HG03039 (cell line): ENCODE data around the gene FOXD4L1.
"Not testable (repeated sequence)": the region's sequence is repeated elsewhere in the genome, so short reads cannot be mapped to it uniquely, and the experiment has no call there.

Source experiments
- ATAC-seq: cut with Tn5 transposase; IDR thresholded peaks from one replicate; pipeline ENCODE4 v1.9.1; 2021; ENCODE audit warnings: mild to moderate bottlenecking, moderate library complexity; ENCODE audit not compliant: unreplicated experiment

FOXD4L1 gene

DNA sequence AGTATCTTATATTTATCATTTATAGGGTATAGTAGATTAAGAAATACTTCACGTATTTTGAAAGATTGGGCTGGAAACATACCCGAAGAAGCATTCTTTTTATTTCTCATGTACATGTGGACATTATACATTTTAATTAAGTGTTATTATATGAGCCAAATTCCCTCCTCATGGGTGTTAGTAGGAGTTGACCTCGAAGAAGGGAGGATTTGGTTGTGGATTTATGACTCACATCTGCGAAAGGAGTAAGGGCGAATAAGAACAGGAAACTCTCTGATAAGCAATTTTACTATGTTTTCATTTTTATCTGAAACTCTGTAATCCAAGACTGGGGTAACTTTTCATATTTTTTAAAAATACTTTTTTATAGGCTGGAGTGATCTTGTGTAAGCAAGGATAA is 23.0 kb downstream of the FOXD4L1 start:
- not testable (repeated sequence) for ATAC-seq

- not testable (repeated sequence) for ATAC-seq
Observed at GRCh38 chr2:113524986-113525385, 26.5 kb downstream of the FOXD4L1 start.

GRCh38 chr2:113527350-113528045 is 29.0 kb downstream of the FOXD4L1 start:
- peak; percentile 80 for ATAC-seq

DNA sequence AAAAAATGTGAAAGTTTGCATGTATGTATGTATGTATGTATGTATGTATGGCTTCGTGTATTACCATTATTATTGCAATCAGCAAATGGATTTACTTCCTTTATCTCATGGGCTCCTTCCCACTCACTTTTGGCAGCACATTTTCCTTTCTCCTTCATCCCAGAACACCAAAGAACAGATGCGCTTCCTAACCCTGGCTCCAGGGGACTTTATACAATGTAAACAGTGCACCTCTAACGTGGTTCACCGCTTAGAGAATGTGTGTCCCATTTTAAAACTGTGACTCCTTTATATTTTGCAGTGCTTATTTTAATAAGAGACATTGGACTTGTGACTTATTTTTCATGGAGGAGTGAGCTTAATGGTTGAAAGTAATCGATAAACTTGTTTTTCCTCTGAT is 29.7 kb downstream of the FOXD4L1 start:
- ATAC-seq: not testable (repeated sequence)

GRCh38 chr2:113528904-113529303 is 30.4 kb downstream of the FOXD4L1 start:
- ATAC-seq: not testable (repeated sequence)

- ATAC-seq: not testable (repeated sequence)
Observed at GRCh38 chr2:113532991-113533390, 34.5 kb downstream of the FOXD4L1 start.

GRCh38 chr2:113536573-113536972 is 38.1 kb downstream of the FOXD4L1 start:
- ATAC-seq: not testable (repeated sequence)

- ATAC-seq: not testable (repeated sequence)
Observed at GRCh38 chr2:113540834-113541203, 42.4 kb downstream of the FOXD4L1 start.

- not testable (repeated sequence) for ATAC-seq
Observed at GRCh38 chr2:113541204-113541975, 42.9 kb downstream of the FOXD4L1 start.

- not testable (repeated sequence) for ATAC-seq
Observed at GRCh38 chr2:113541976-113542485, 43.6 kb downstream of the FOXD4L1 start.

DNA sequence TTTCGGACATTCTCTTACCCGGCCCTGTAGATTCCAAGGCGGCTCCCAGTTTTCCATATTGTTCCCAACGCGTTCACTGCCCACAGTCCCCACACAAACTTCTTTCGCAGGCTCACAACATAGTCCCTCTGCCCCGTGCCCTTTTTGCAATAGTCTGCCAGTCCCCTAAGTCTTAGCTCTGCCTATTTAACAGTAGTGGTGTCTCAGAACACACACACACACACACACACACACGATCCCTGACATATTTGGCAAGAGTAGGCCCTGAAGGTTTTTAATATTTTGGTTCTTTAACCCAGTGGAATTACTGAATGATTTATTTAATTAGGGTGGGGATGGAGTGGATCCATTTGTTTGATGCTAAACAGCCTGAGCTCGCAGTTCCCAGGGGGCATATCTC is 44.1 kb downstream of the FOXD4L1 start:
- ATAC-seq: not testable (repeated sequence)
